HEK293 (cell line): ENCODE results near the gene ANKRD6.

ENCODE experiments used
- CTCF ChIA-PET: fragments of 350-600 bp; formaldehyde crosslinking; extraction: SDS; loops from one replicate; lab custom pipeline; 2021; ENCODE audit warnings: antibody characterized with exemption; lab: Yijun Ruan, JAX
- POLR2A ChIA-PET: fragments of 300-600 bp; formaldehyde crosslinking; extraction: SDS; loops from one replicate; lab custom pipeline; 2020; ENCODE audit warnings: antibody characterized with exemption, inconsistent platforms; lab: Yijun Ruan, JAX
- H3K27ac ChIP-seq: fragments of 200-500 bp; sonication (Bioruptor generic); 2 replicates; pipeline ENCODE4 v1.5.1; 2014; ENCODE audit warnings: low read depth, low read length, control low read depth, inconsistent platforms; ENCODE audit errors: extremely low read depth
- H3K36me3 ChIP-seq, 2 experiments: fragments of 200-500 bp in 1 of 2; sonication (Bioruptor generic) in 1 of 2; 1 replicate in 1 of 2; 2 replicates in 1 of 2; pipeline ENCODE4 v1.5.1; 2014 to 2017; ENCODE audit warnings: inconsistent platforms in 2 of 2, low read length in 2 of 2; ENCODE audit not compliant: control insufficient read depth in 2 of 2, insufficient read depth in 1 of 2
- H3K4me1 ChIP-seq: fragments of 200-500 bp; sonication (Bioruptor generic); 2 replicates; pipeline ENCODE4 v1.5.1; 2014; ENCODE audit warnings: mild to moderate bottlenecking, low read length, inconsistent platforms; ENCODE audit not compliant: control insufficient read depth, insufficient read depth
- H3K4me3 ChIP-seq: 2 replicates; pipeline ENCODE4 v1.5.1; 2011; ENCODE audit warnings: low read depth, mild to moderate bottlenecking, control low read depth, low read length, moderate library complexity
- H3K9me3 ChIP-seq: fragments of 200-500 bp; sonication (Bioruptor generic); 2 replicates; pipeline ENCODE4 v1.5.1; 2014; ENCODE audit warnings: low read depth, low read length, inconsistent platforms; ENCODE audit not compliant: control insufficient read depth, insufficient read depth
- GLIS1 ChIP-seq: fragments of 450-650 bp; formaldehyde crosslinking; IDR thresholded peaks from 2 replicates; pipeline ENCODE4 v1.5.1; 2016; ENCODE audit warnings: missing biosample characterization, missing genetic modification characterization
- HIC1 ChIP-seq: fragments of 450-650 bp; formaldehyde crosslinking; IDR thresholded peaks from 2 replicates; pipeline ENCODE4 v1.5.1; 2016; ENCODE audit warnings: missing biosample characterization, missing genetic modification characterization
- IKZF3 ChIP-seq: fragments of 450-650 bp; IDR thresholded peaks from 2 replicates; pipeline ENCODE4 v1.5.0; 2018; ENCODE audit warnings: missing biosample characterization, mild to moderate bottlenecking, missing genetic modification characterization, moderate library complexity
- KLF1 ChIP-seq: fragments of 450-650 bp; formaldehyde crosslinking; IDR thresholded peaks from 2 replicates; pipeline ENCODE4 v1.5.1; 2016; ENCODE audit warnings: missing biosample characterization, missing genetic modification characterization
- KLF8 ChIP-seq: fragments of 450-650 bp; formaldehyde crosslinking; IDR thresholded peaks from 2 replicates; pipeline ENCODE4 v1.5.1; 2016; ENCODE audit warnings: missing biosample characterization, missing genetic modification characterization
- MZF1 ChIP-seq: fragments of 450-650 bp; formaldehyde crosslinking; IDR thresholded peaks from 2 replicates; pipeline ENCODE4 v1.5.1; 2017; ENCODE audit warnings: missing biosample characterization, missing genetic modification characterization, borderline replicate concordance
- OSR2 ChIP-seq: fragments of 450-650 bp; formaldehyde crosslinking; IDR thresholded peaks from 2 replicates; pipeline ENCODE4 v1.5.1; 2016; ENCODE audit warnings: missing biosample characterization, missing genetic modification characterization
- SP7 ChIP-seq: fragments of 450-650 bp; formaldehyde crosslinking; IDR thresholded peaks from 2 replicates; pipeline ENCODE4 v1.5.1; 2016; ENCODE audit warnings: missing biosample characterization, missing genetic modification characterization
- ZBTB11 ChIP-seq: fragments of 450-650 bp; formaldehyde crosslinking; conservative IDR thresholded peaks from 2 replicates; pipeline ENCODE4 v1.5.1; 2016; ENCODE audit warnings: low read depth, missing biosample characterization, missing genetic modification characterization
- ZBTB17 ChIP-seq: fragments of 450-650 bp; formaldehyde crosslinking; IDR thresholded peaks from 2 replicates; pipeline ENCODE4 v1.5.1; 2016; ENCODE audit warnings: missing biosample characterization, missing genetic modification characterization
- ZBTB8A ChIP-seq: fragments of 450-650 bp; formaldehyde crosslinking; IDR thresholded peaks from 2 replicates; pipeline ENCODE4 v1.5.1; 2016; ENCODE audit warnings: missing biosample characterization, missing genetic modification characterization
- ZEB2 ChIP-seq: fragments of 450-650 bp; formaldehyde crosslinking; IDR thresholded peaks from 2 replicates; pipeline ENCODE4 v1.5.1; 2016; ENCODE audit warnings: missing biosample characterization, missing genetic modification characterization
- ZFP37 ChIP-seq: fragments of 450-650 bp; formaldehyde crosslinking; IDR thresholded peaks from 2 replicates; pipeline ENCODE4 v1.5.1; 2016; ENCODE audit warnings: missing biosample characterization, missing genetic modification characterization
- ZNF114 ChIP-seq: fragments of 450-650 bp; formaldehyde crosslinking; IDR thresholded peaks from 2 replicates; pipeline ENCODE4 v1.5.0; 2017; ENCODE audit warnings: missing biosample characterization, missing genetic modification characterization
- ZNF175 ChIP-seq: fragments of 450-650 bp; formaldehyde crosslinking; IDR thresholded peaks from 2 replicates; pipeline ENCODE4 v1.5.1; 2016; ENCODE audit warnings: missing biosample characterization, missing genetic modification characterization
- ZNF202 ChIP-seq: fragments of 450-650 bp; formaldehyde crosslinking; IDR thresholded peaks from 2 replicates; pipeline ENCODE4 v1.5.1; 2016; ENCODE audit warnings: missing biosample characterization, missing genetic modification characterization, borderline replicate concordance
- ZNF223 ChIP-seq: fragments of 450-650 bp; formaldehyde crosslinking; IDR thresholded peaks from 2 replicates; pipeline ENCODE4 v1.5.1; 2016; ENCODE audit warnings: missing biosample characterization, missing genetic modification characterization
- ZNF274 ChIP-seq, 2 experiments: fragments of 200-500 bp in 1 of 2; fragments of 450-650 bp in 1 of 2; sonication (Bioruptor generic) in 1 of 2; formaldehyde crosslinking in 1 of 2; IDR thresholded peaks; 2 replicates each; pipeline versions ENCODE4 v1.5.1 to v1.6.1; 2014 to 2016; ENCODE audit warnings: borderline replicate concordance in 1 of 2, inconsistent platforms in 1 of 2, low read length in 1 of 2, missing biosample characterization in 1 of 2, missing genetic modification characterization in 1 of 2
- ZNF280C ChIP-seq: fragments of 450-650 bp; formaldehyde crosslinking; IDR thresholded peaks from 2 replicates; pipeline ENCODE4 v1.5.1; 2016; ENCODE audit warnings: missing biosample characterization, missing genetic modification characterization
- ZNF37A ChIP-seq: fragments of 450-650 bp; IDR thresholded peaks from 2 replicates; pipeline ENCODE4 v1.5.1; 2018; ENCODE audit warnings: missing biosample characterization, missing genetic modification characterization
- ZNF510 ChIP-seq: fragments of 450-650 bp; formaldehyde crosslinking; IDR thresholded peaks from 2 replicates; pipeline ENCODE4 v1.5.1; 2018; ENCODE audit warnings: mild to moderate bottlenecking, missing genetic modification characterization, missing biosample characterization; ENCODE audit not compliant: insufficient replicate concordance
- ZNF624 ChIP-seq: fragments of 450-650 bp; formaldehyde crosslinking; IDR thresholded peaks from 2 replicates; pipeline ENCODE4 v1.5.1; 2017; ENCODE audit warnings: missing biosample characterization, missing genetic modification characterization
- ZNF645 ChIP-seq: fragments of 450-650 bp; formaldehyde crosslinking; IDR thresholded peaks from 2 replicates; pipeline ENCODE4; 2016; ENCODE audit warnings: missing biosample characterization, missing genetic modification characterization
- ZNF701 ChIP-seq: fragments of 450-650 bp; formaldehyde crosslinking; IDR thresholded peaks from 2 replicates; pipeline ENCODE4 v1.5.1; 2016; ENCODE audit warnings: missing biosample characterization, missing genetic modification characterization
- ZNF707 ChIP-seq: fragments of 450-650 bp; formaldehyde crosslinking; IDR thresholded peaks from 2 replicates; pipeline ENCODE4 v1.5.1; 2016; ENCODE audit warnings: missing biosample characterization, missing genetic modification characterization
- ZNF837 ChIP-seq: fragments of 450-650 bp; formaldehyde crosslinking; IDR thresholded peaks from 2 replicates; pipeline ENCODE4 v1.5.1; 2016; ENCODE audit warnings: missing biosample characterization, missing genetic modification characterization
- ZSCAN23 ChIP-seq: fragments of 450-650 bp; formaldehyde crosslinking; IDR thresholded peaks from 2 replicates; pipeline ENCODE4 v1.5.1; 2016; ENCODE audit warnings: missing biosample characterization, missing genetic modification characterization
- ZSCAN5A ChIP-seq: fragments of 450-650 bp; formaldehyde crosslinking; IDR thresholded peaks from 2 replicates; pipeline ENCODE4 v1.5.1; 2016; ENCODE audit warnings: missing biosample characterization, missing genetic modification characterization
- ZXDB ChIP-seq: fragments of 450-650 bp; formaldehyde crosslinking; IDR thresholded peaks from 2 replicates; pipeline ENCODE4 v1.5.1; 2016; ENCODE audit warnings: missing biosample characterization, missing genetic modification characterization

ANKRD6 gene

GRCh38 chr6:89509777-89510281, 76.9 kb downstream of the ANKRD6 start (continued):
- TF ChIP-seq ZNF280C (tag by site-specific recombination) (no peak), MZF1 (peak; percentile 21; the same call in 1 of the 2 replicates), ZSCAN5A (tag by site-specific recombination) (no peak), KLF1 (no peak), ZNF701 (tag by site-specific recombination) (no peak), GLIS1 (tag by site-specific recombination) (no peak), ZFP37 (no peak), ZNF624 (no peak), ZNF175 (no peak), ZNF837 (tag by site-specific recombination) (no peak), ZNF37A (tag by site-specific recombination) (no peak), ZNF274 (IDR thresholded peaks at IDR 0.05; ENCODE audit: low read length) (no peak), ZNF274 (tag by site-specific recombination; IDR thresholded peaks at IDR 0.05; ENCODE audit: borderline replicate concordance) (no peak), OSR2 (peak; percentile 10; the same call in 1 of the 2 replicates), ZBTB17 (tag by site-specific recombination) (peak; percentile 64), ZBTB8A (tag by site-specific recombination) (no peak), ZNF510 (no peak), ZEB2 (peak; percentile 48; the same call in 1 of the 2 replicates), KLF8 (tag by site-specific recombination) (no peak), SP7 (peak; percentile 24; the same call in 1 of the 2 replicates), ZXDB (tag by site-specific recombination) (no peak; the same call in 1 of the 2 replicates), ZNF223 (tag by site-specific recombination) (no peak), ZNF202 (tag by site-specific recombination) (no peak), ZNF645 (tag by site-specific recombination) (no peak), ZSCAN23 (tag by site-specific recombination) (no peak)

- CTCF ChIA-PET, result interaction anchor here (0.6 to 1.2 kb wide), 3 partner anchors 80 to 673 kb away, joined by 3 to 4 read pairs (median 4); no protein-coding TSS in a partner anchor
- H3K4me3 ChIP-seq, result no peak overlapping the region
- H3K9me3 ChIP-seq, result no peaks in the 10 kb centered on the region
- peaks cover 27% of the 10 kb centered on the region for H3K4me1 ChIP-seq
- H3K36me3 ChIP-seq, result peaks cover 0 to 4% of the 10 kb centered on the region in 2 experiments; a peak in 1 of 3 replicates
- POLR2A ChIA-PET, result no interaction called here
- H3K27ac ChIP-seq, result no peak overlapping the region
- no peak for TF ChIP-seq MZF1
- no peak for TF ChIP-seq ZNF707 (tag by site-specific recombination)
- no peak for TF ChIP-seq HIC1 (tag by site-specific recombination)
- no peak for TF ChIP-seq ZBTB11 (tag by site-specific recombination)
- no peak for TF ChIP-seq ZNF114
- TF ChIP-seq IKZF3 (tag by site-specific recombination), result no peak
- no peak for TF ChIP-seq ZNF202 (tag by site-specific recombination)
Observed at GRCh38 chr6:89510393-89510792, 77.4 kb downstream of the ANKRD6 start.
